GM21526 (cell line): Measurements from ENCODE around the gene AKAP13.

Experiments
- ATAC-seq: cut with Tn5 transposase; IDR thresholded peaks from one replicate; pipeline ENCODE4 v1.9.1; 2021; ENCODE audit warnings: moderate library complexity; ENCODE audit not compliant: unreplicated experiment, low FRiP score

Gene AKAP13

GRCh38 chr15:85606738-85607137, 226.3 kb downstream of the AKAP13 start:
- ATAC-seq = no peak

GRCh38 chr15:85607141-85607806, 226.9 kb downstream of the AKAP13 start:
- no peak for ATAC-seq

- no peak for ATAC-seq
Observed at GRCh38 chr15:85607842-85608241, 227.4 kb downstream of the AKAP13 start.

GRCh38 chr15:85609492-85609891, 229.1 kb downstream of the AKAP13 start:
- no peak for ATAC-seq

- no peak for ATAC-seq
Observed at GRCh38 chr15:85611361-85611760, 231.0 kb downstream of the AKAP13 start.

GRCh38 chr15:85614059-85614458, 233.7 kb downstream of the AKAP13 start:
- no peak for ATAC-seq

- ATAC-seq = peak; percentile 54
Observed at GRCh38 chr15:85615930-85616329, 235.5 kb downstream of the AKAP13 start.

- no peak for ATAC-seq
Observed at GRCh38 chr15:85616549-85617110, 236.2 kb downstream of the AKAP13 start.

- no peak for ATAC-seq
Observed at GRCh38 chr15:85618228-85618505, 237.8 kb downstream of the AKAP13 start.

- ATAC-seq = peak; percentile 61
Observed at GRCh38 chr15:85618956-85619491, 238.6 kb downstream of the AKAP13 start.

GRCh38 chr15:85619992-85620689, 239.7 kb downstream of the AKAP13 start:
- no peak for ATAC-seq

- ATAC-seq = no peak
Observed at GRCh38 chr15:85620690-85621049, 240.3 kb downstream of the AKAP13 start.

- no peak for ATAC-seq
Observed at GRCh38 chr15:85621094-85621493, 240.7 kb downstream of the AKAP13 start.

- no peak for ATAC-seq
Observed at GRCh38 chr15:85622221-85622831, 241.9 kb downstream of the AKAP13 start.

GRCh38 chr15:85623315-85624049, 243.1 kb downstream of the AKAP13 start:
- no peak for ATAC-seq

- ATAC-seq = no peak
Observed at GRCh38 chr15:85624291-85624801, 243.9 kb downstream of the AKAP13 start.

- no peak for ATAC-seq
Observed at GRCh38 chr15:85625166-85625830, 244.9 kb downstream of the AKAP13 start.

- peak; percentile 71 for ATAC-seq
Observed at GRCh38 chr15:85625856-85626255, 245.5 kb downstream of the AKAP13 start.

- no peak for ATAC-seq
Observed at GRCh38 chr15:85627213-85627935, 247.0 kb downstream of the AKAP13 start.
